Trophoblast cell (in vitro differentiated cells and primary cell): ENCODE measurements around the gene SLC7A14.

Experiments used
- DNase-seq, 2 donors: peaks; one replicate each; pipeline ENCODE4 v3.0.0-alpha.2; 2016
- H2AFZ ChIP-seq: 2 replicates; pipeline ENCODE4 v1.6.1; 2013; ENCODE audit warnings: low read length, moderate library complexity, mild to moderate bottlenecking; ENCODE audit not compliant: insufficient read depth, poor library complexity
- H2AK5ac ChIP-seq: 2 replicates; pipeline ENCODE4 v1.6.1; 2013; ENCODE audit warnings: mild to moderate bottlenecking, low read length
- H2BK120ac ChIP-seq: 2 replicates; pipeline ENCODE4 v1.6.1; 2013; ENCODE audit warnings: low read length, mild to moderate bottlenecking, moderate library complexity; ENCODE audit not compliant: insufficient read depth, poor library complexity
- H2BK12ac ChIP-seq: 2 replicates; pipeline ENCODE4 v1.6.1; 2013; ENCODE audit warnings: mild to moderate bottlenecking, low read length, moderate library complexity
- H2BK5ac ChIP-seq: 2 replicates; pipeline ENCODE4 v1.6.1; 2013; ENCODE audit warnings: low read length, low read depth, moderate library complexity, mild to moderate bottlenecking; ENCODE audit not compliant: poor library complexity
- H3K14ac ChIP-seq: 2 replicates; pipeline ENCODE4 v1.6.1; 2013; ENCODE audit warnings: mild to moderate bottlenecking, low read length
- H3K18ac ChIP-seq: 2 replicates; pipeline ENCODE4 v1.6.1; 2013; ENCODE audit warnings: mild to moderate bottlenecking, low read length
- H3K23ac ChIP-seq: 2 replicates; pipeline ENCODE4 v1.6.1; 2013; ENCODE audit warnings: low read length
- H3K27ac ChIP-seq: 2 replicates; pipeline ENCODE4 v1.5.1; 2013; ENCODE audit warnings: low read depth, mild to moderate bottlenecking, inconsistent platforms, low read length, moderate library complexity
- H3K27me3 ChIP-seq: 2 replicates; pipeline ENCODE4 v1.6.1; 2013; ENCODE audit warnings: inconsistent platforms, mild to moderate bottlenecking, low read length, moderate library complexity; ENCODE audit not compliant: insufficient read depth
- H3K36me3 ChIP-seq, 2 experiments: 1 replicate in 1 of 2; 2 replicates in 1 of 2; pipeline ENCODE4 v1.6.1; 2013; ENCODE audit warnings: low read length in 2 of 2, mild to moderate bottlenecking in 2 of 2, moderate library complexity in 1 of 2; ENCODE audit not compliant: insufficient read depth in 2 of 2, control insufficient read depth in 1 of 2
- H3K4ac ChIP-seq: 2 replicates; pipeline ENCODE4 v1.6.1; 2013; ENCODE audit warnings: low read depth, mild to moderate bottlenecking, low read length, moderate library complexity
- H3K4me1 ChIP-seq, 2 experiments: 1 replicate in 1 of 2; 2 replicates in 1 of 2; pipeline ENCODE4 v1.6.1; 2013; ENCODE audit warnings: low read length in 2 of 2, mild to moderate bottlenecking in 2 of 2, moderate library complexity in 1 of 2; ENCODE audit not compliant: insufficient read depth in 2 of 2, control insufficient read depth in 1 of 2
- H3K4me2 ChIP-seq: 2 replicates; pipeline ENCODE4 v1.6.1; 2013; ENCODE audit warnings: inconsistent platforms, mild to moderate bottlenecking, low read length, moderate library complexity
- H3K4me3 ChIP-seq: 2 replicates; pipeline ENCODE4 v1.5.1; 2013; ENCODE audit warnings: mild to moderate bottlenecking, low read depth, low read length, inconsistent platforms
- H3K79me1 ChIP-seq: one replicate; pipeline ENCODE4 v1.6.1; 2013; ENCODE audit warnings: low read length
- H3K79me2 ChIP-seq: 2 replicates; pipeline ENCODE4 v1.6.1; 2013; ENCODE audit warnings: low read length, mild to moderate bottlenecking; ENCODE audit not compliant: control insufficient read depth, insufficient read depth, poor library complexity
- H3K9ac ChIP-seq: 2 replicates; pipeline ENCODE4 v1.6.1; 2013; ENCODE audit warnings: mild to moderate bottlenecking, low read length
- H3K9me3 ChIP-seq: 2 replicates; pipeline ENCODE4 v1.6.1; 2013; ENCODE audit warnings: low read depth, mild to moderate bottlenecking, control low read depth, inconsistent platforms, low read length; ENCODE audit not compliant: insufficient read depth
- H4K12ac ChIP-seq: 2 replicates; pipeline ENCODE4 v1.6.1; 2013; ENCODE audit warnings: low read depth, mild to moderate bottlenecking, low read length, moderate library complexity
- H4K8ac ChIP-seq: 2 replicates; pipeline ENCODE4 v1.6.1; 2013; ENCODE audit warnings: low read depth, mild to moderate bottlenecking, low read length, moderate library complexity
- H4K91ac ChIP-seq: one replicate; pipeline ENCODE4 v1.6.1; 2013; ENCODE audit warnings: low read depth, mild to moderate bottlenecking, low read length, moderate library complexity
- WGBS: extraction: QIAGEN DNeasy Blood & Tissue Kit; methylation state at CpG from one replicate; pipeline ENCODE4 v1.1.7; 2013; ENCODE audit warnings: missing lambda C conversion rate; ENCODE audit not compliant: insufficient read length, insufficient coverage; ENCODE audit errors: extremely low coverage; 5-methylcytosine and 5-hydroxymethylcytosine counted together

Gene SLC7A14

DNA sequence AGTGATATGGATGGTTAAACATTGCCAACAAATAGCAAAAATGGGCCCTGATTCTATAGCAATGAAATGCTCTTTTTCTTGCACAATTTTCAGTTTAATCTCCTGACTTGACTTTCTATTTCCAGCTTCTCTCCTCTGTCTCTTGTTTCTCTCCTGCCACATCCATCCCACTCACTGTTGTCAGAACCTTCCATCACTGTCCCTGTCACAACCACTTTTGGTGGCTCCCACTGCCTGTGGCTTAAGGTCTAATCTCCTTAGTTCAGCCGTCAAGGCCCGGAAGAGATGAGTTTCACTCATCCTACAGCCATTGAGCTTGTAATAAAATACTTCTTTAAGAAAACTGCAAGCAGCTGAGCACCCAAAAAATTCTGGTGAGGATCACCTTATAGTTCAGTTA lies 19.5 kb downstream of the SLC7A14 start:
- Histone ChIP-seq H3K27me3 (no peaks in the 10 kb centered on the region), H3K4me2 (no peak overlapping the region), H2AK5ac (no peak overlapping the region), H3K14ac (no peak overlapping the region), H2BK5ac (no peak overlapping the region), H2AFZ (no peak overlapping the region), H3K36me3 (no peaks in the 10 kb centered on the region), H3K4me3 (no peak overlapping the region), H3K27ac (no peak overlapping the region), H4K8ac (no peak overlapping the region), H3K4me1 (peaks cover 2% of the 10 kb centered on the region in 2 experiments), H2BK120ac (no peak overlapping the region), H3K23ac (no peak overlapping the region), H4K91ac (no peak overlapping the region), H3K18ac (no peak overlapping the region), H3K9me3 (no peaks in the 10 kb centered on the region), H3K4ac (no peak overlapping the region), H3K9ac (no peak overlapping the region), H3K79me1 (peaks cover 2% of the 10 kb centered on the region), H2BK12ac (no peak overlapping the region), H3K79me2 (no peaks in the 10 kb centered on the region), H4K12ac (no peak overlapping the region)
- no CpG with 5 or more reads among the region's 2 CpGs for WGBS
- DNase-seq, result no peak

DNA sequence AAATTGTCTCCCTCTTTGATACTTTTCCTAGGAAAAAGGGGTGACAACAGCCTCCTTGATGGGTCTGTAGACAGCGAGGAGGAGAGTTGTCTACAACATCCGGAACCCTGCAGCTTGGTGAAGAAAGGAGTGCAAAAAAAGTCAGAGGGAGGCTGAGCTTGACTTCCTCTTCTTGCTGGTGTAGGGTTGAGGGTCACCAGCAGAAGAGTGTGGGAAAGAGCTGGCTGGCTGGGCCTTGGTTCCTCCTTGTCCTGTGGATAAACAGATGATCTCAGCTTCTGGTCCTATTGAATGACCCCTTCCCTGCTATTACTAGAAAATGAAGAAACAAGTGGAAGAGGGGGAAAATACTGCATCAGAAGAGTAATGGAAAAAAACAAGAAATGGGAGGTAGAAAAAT lies 20.4 kb downstream of the SLC7A14 start:
- H3K36me3 ChIP-seq, result no peaks in the 10 kb centered on the region
- no peak overlapping the region for H2AFZ ChIP-seq
- no peak overlapping the region for H2AK5ac ChIP-seq
- H3K14ac ChIP-seq, result no peak overlapping the region
- H3K79me1 ChIP-seq, result peaks cover 2% of the 10 kb centered on the region
- H3K4ac ChIP-seq, result no peak overlapping the region
- H3K9me3 ChIP-seq, result no peaks in the 10 kb centered on the region
- no peak overlapping the region for H2BK5ac ChIP-seq
- DNase-seq, result no peak
- H4K91ac ChIP-seq, result no peak overlapping the region
- H4K12ac ChIP-seq, result no peak overlapping the region
- H3K27me3 ChIP-seq, result no peaks in the 10 kb centered on the region
- no peak overlapping the region for H3K9ac ChIP-seq
- no peak overlapping the region for H3K18ac ChIP-seq
- H4K8ac ChIP-seq, result no peak overlapping the region
- H2BK12ac ChIP-seq, result no peak overlapping the region
- no peak overlapping the region for H3K4me3 ChIP-seq
- H3K4me1 ChIP-seq, result peaks cover 2% of the 10 kb centered on the region in 2 experiments
- no peaks in the 10 kb centered on the region for H3K79me2 ChIP-seq
- H3K27ac ChIP-seq, result no peak overlapping the region
- no peak overlapping the region for H2BK120ac ChIP-seq
- no CpG with 5 or more reads among the region's 2 CpGs for WGBS
- no peak overlapping the region for H3K23ac ChIP-seq
- H3K4me2 ChIP-seq, result no peak overlapping the region

DNA sequence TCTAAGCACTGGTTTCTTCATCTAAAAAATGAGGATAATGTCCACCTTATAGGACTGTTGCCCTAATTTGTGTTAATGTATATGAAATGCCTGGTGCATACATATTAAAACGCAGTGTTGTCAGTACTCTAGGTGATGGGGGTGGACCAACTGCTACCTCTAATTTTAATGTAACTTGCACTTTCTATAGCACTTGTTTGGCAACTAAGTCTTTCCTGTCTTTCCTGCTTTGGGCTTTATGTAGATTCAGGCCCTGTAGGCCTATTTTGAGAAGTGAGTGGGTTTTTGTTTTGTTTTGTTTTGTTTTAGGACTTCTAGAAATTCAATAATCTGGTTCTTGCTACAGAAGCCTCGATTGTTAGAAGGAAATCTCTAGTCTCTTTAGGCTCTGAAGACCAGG lies 21.2 kb downstream of the SLC7A14 start:
- no peak overlapping the region for H4K8ac ChIP-seq
- peaks cover 2% of the 10 kb centered on the region for H3K79me1 ChIP-seq
- no peak overlapping the region for H2BK12ac ChIP-seq
- H4K91ac ChIP-seq, result no peak overlapping the region
- no peak overlapping the region for H3K23ac ChIP-seq
- no CpG with 5 or more reads among the region's 2 CpGs for WGBS
- no peak overlapping the region for H3K18ac ChIP-seq
- no peak for DNase-seq
- H2AK5ac ChIP-seq, result no peak overlapping the region
- H2BK5ac ChIP-seq, result no peak overlapping the region
- H3K14ac ChIP-seq, result no peak overlapping the region
- no peaks in the 10 kb centered on the region for H3K36me3 ChIP-seq
- H3K4me3 ChIP-seq, result no peak overlapping the region
- H3K27ac ChIP-seq, result no peak overlapping the region
- H3K4ac ChIP-seq, result no peak overlapping the region
- H3K9ac ChIP-seq, result no peak overlapping the region
- no peak overlapping the region for H4K12ac ChIP-seq
- H3K27me3 ChIP-seq, result no peaks in the 10 kb centered on the region
- H3K79me2 ChIP-seq, result no peaks in the 10 kb centered on the region
- H2BK120ac ChIP-seq, result no peak overlapping the region
- H3K4me2 ChIP-seq, result no peak overlapping the region
- H3K4me1 ChIP-seq, result peaks cover 2% of the 10 kb centered on the region in 2 experiments
- no peak overlapping the region for H2AFZ ChIP-seq
- H3K9me3 ChIP-seq, result no peaks in the 10 kb centered on the region

DNA sequence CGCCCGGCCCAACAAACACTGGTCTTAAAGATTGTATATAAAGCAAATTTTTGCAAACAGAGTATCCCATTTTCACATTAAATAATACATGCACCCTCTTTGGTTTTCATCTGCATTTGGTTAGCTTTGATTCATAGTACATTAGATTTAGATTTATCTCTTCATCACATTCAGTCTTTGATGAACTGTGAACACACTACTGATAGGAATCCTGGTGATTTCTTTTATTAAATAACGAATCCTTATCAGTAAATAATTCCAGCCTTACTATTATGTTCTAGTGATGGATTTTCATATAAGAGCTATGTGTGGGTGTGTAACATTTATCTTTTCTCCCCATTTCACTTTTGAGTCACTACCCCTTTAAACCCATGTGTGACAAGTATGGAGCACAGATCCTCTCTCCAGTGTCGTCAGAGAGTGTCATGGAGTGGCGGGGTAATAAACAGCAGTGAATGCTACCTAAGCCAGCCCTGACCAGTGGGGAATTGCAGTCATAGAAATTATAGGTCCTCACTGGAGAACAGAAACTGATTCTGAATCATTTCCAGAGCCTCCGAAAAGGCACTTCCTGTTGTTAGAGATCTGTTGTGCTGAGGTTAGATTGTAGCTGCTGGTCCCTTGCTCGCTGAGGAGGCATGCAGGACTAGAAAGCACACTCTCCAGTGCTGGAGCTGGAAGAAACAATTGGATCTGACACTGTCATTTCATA lies 22.0 kb downstream of the SLC7A14 start:
- Histone ChIP-seq H3K23ac (no peak overlapping the region), H3K9ac (no peak overlapping the region), H2BK5ac (no peak overlapping the region), H3K36me3 (no peaks in the 10 kb centered on the region), H3K79me1 (peaks cover 2% of the 10 kb centered on the region), H3K14ac (peak overlapping the region; percentile 74), H3K4me2 (no peak overlapping the region), H3K9me3 (no peaks in the 10 kb centered on the region), H4K8ac (no peak overlapping the region), H3K18ac (no peak overlapping the region), H2BK12ac (no peak overlapping the region), H3K4ac (no peak overlapping the region), H3K79me2 (no peaks in the 10 kb centered on the region), H4K12ac (no peak overlapping the region), H3K4me3 (no peak overlapping the region), H2BK120ac (no peak overlapping the region), H4K91ac (peak overlapping the region; percentile 1), H3K4me1 (peaks cover 2% of the 10 kb centered on the region in 2 experiments), H2AK5ac (no peak overlapping the region), H2AFZ (no peak overlapping the region), H3K27me3 (no peaks in the 10 kb centered on the region), H3K27ac (no peak overlapping the region)
- no peak for DNase-seq
- no CpG with 5 or more reads among the region's 7 CpGs for WGBS
